Activated T-helper 1 cell treated with Interleukin-2 at 50 U/mL for 16 hours (primary cell): Measurements from ENCODE around the gene MAPK7.
"Not testable (repeated sequence)": the region's sequence is repeated elsewhere in the genome, so short reads cannot be mapped to it uniquely, and the experiment has no call there.

Source experiments
- DNase-seq: peaks from one replicate; pipeline ENCODE4 v3.0.0-alpha.2; 2020; ENCODE audit warnings: low read depth

The MAPK7 gene

GRCh38 chr17:19343256-19343630 is 35.1 kb upstream of the MAPK7 start:
- DNase-seq: no peak

- DNase-seq: no peak
These were observed 34.6 kb upstream of the MAPK7 start for GRCh38 chr17:19343671-19344151.

GRCh38 chr17:19344311-19345066 is 33.8 kb upstream of the MAPK7 start:
- no peak for DNase-seq

GRCh38 chr17:19345067-19345460 is 33.2 kb upstream of the MAPK7 start:
- no peak for DNase-seq

- no peak for DNase-seq
These were observed 32.6 kb upstream of the MAPK7 start for GRCh38 chr17:19345486-19346350.

GRCh38 chr17:19346351-19347255 is 31.7 kb upstream of the MAPK7 start:
- no peak for DNase-seq

- no peak for DNase-seq
These were observed 30.8 kb upstream of the MAPK7 start for GRCh38 chr17:19347323-19348080.

- no peak for DNase-seq
These were observed 30.1 kb upstream of the MAPK7 start for GRCh38 chr17:19348081-19348650.

GRCh38 chr17:19348806-19349205 is 29.5 kb upstream of the MAPK7 start:
- no peak for DNase-seq

GRCh38 chr17:19353401-19353800 is 24.9 kb upstream of the MAPK7 start:
- not testable (repeated sequence) for DNase-seq

- DNase-seq: no peak
These were observed 23.6 kb upstream of the MAPK7 start for GRCh38 chr17:19354748-19355147.

GRCh38 chr17:19357351-19357750 is 20.9 kb upstream of the MAPK7 start:
- no peak for DNase-seq

GRCh38 chr17:19357761-19358160 is 20.5 kb upstream of the MAPK7 start:
- DNase-seq: no peak

GRCh38 chr17:19359151-19359550 is 19.1 kb upstream of the MAPK7 start:
- no peak for DNase-seq

GRCh38 chr17:19359856-19360255 is 18.4 kb upstream of the MAPK7 start:
- DNase-seq: no peak

GRCh38 chr17:19360772-19361171 is 17.5 kb upstream of the MAPK7 start:
- no peak for DNase-seq

- no peak for DNase-seq
These were observed 17.0 kb upstream of the MAPK7 start for GRCh38 chr17:19361326-19361725.

GRCh38 chr17:19361944-19362276 is 16.4 kb upstream of the MAPK7 start:
- DNase-seq: no peak

GRCh38 chr17:19362277-19363113 is 15.8 kb upstream of the MAPK7 start, which contains the start of gene B9D1:
B9D1 (minus strand) TSS chr17:19362723; CDS start chr17:19362569, 154 bp downstream.
- DNase-seq: peak; percentile 93

GRCh38 chr17:19363114-19363438 is 15.2 kb upstream of the MAPK7 start:
- no peak for DNase-seq
